NCI-H2196 treated with DMSO at 0.1 percent for 48 hours (cell line): ENCODE data around the gene IGF2R.
"Not testable (repeated sequence)": the region's sequence is repeated elsewhere in the genome, so short reads cannot be mapped to it uniquely, and the experiment has no call there.

Experiments
- DNase-seq: peaks from one replicate; lab custom pipeline; 2025; ENCODE audit not compliant: unreplicated experiment; lab: John Stamatoyannopoulos, UW

Gene IGF2R

GRCh38 chr6:160092602-160093001, 123.7 kb downstream of the IGF2R start:
- no peak for DNase-seq

- no peak for DNase-seq
Observed at GRCh38 chr6:160093061-160093460, 124.2 kb downstream of the IGF2R start.

GRCh38 chr6:160093946-160094345, 125.1 kb downstream of the IGF2R start:
- no peak for DNase-seq

GRCh38 chr6:160095146-160095845, 126.4 kb downstream of the IGF2R start:
- no peak for DNase-seq

GRCh38 chr6:160101277-160102205, 132.7 kb downstream of the IGF2R start:
- DNase-seq = no peak

- no peak for DNase-seq
Observed at GRCh38 chr6:160102399-160102798, 133.5 kb downstream of the IGF2R start.

GRCh38 chr6:160102956-160103824, 134.3 kb downstream of the IGF2R start:
- DNase-seq = no peak

GRCh38 chr6:160103825-160104100, 134.9 kb downstream of the IGF2R start:
- DNase-seq = no peak

- DNase-seq = no peak
Observed at GRCh38 chr6:160104821-160105517, 136.1 kb downstream of the IGF2R start.

GRCh38 chr6:160106010-160106409, 137.1 kb downstream of the IGF2R start:
- DNase-seq = no peak

GRCh38 chr6:160106701-160107100, 137.8 kb downstream of the IGF2R start:
- no peak for DNase-seq

GRCh38 chr6:160108077-160108476, 139.2 kb downstream of the IGF2R start:
- DNase-seq = no peak

GRCh38 chr6:160110586-160111123, 141.8 kb downstream of the IGF2R start:
- DNase-seq = no peak

- DNase-seq = no peak
Observed at GRCh38 chr6:160111806-160112205, 142.9 kb downstream of the IGF2R start.

- no peak for DNase-seq
Observed at GRCh38 chr6:160112628-160113299, 143.9 kb downstream of the IGF2R start.

GRCh38 chr6:160114536-160114935, 145.7 kb downstream of the IGF2R start:
- not testable (repeated sequence) for DNase-seq

GRCh38 chr6:160115421-160115820, 146.5 kb downstream of the IGF2R start:
- no peak for DNase-seq

- DNase-seq = no peak
Observed at GRCh38 chr6:160116411-160116810, 147.5 kb downstream of the IGF2R start.

GRCh38 chr6:160117137-160117536, 148.3 kb downstream of the IGF2R start:
- no peak for DNase-seq

- DNase-seq = no peak
Observed at GRCh38 chr6:160118620-160119229, 149.8 kb downstream of the IGF2R start.
